ENCODE data around the gene ARID1A. TPM values are rescaled to one million over a fixed set of nuclear protein-coding genes. Genes with fewer than 3 reads are reported as not detected.
A peak's percentile ranks its signal among the peaks of the same experiment; 100 is the strongest.
"Not testable (repeated sequence)": the region's sequence is repeated elsewhere in the genome, so short reads cannot be mapped to it uniquely, and the experiment has no call there.

Gene ARID1A
- total RNA-seq, 1 donor from 2014 or later, result 29.4 TPM

DNA sequence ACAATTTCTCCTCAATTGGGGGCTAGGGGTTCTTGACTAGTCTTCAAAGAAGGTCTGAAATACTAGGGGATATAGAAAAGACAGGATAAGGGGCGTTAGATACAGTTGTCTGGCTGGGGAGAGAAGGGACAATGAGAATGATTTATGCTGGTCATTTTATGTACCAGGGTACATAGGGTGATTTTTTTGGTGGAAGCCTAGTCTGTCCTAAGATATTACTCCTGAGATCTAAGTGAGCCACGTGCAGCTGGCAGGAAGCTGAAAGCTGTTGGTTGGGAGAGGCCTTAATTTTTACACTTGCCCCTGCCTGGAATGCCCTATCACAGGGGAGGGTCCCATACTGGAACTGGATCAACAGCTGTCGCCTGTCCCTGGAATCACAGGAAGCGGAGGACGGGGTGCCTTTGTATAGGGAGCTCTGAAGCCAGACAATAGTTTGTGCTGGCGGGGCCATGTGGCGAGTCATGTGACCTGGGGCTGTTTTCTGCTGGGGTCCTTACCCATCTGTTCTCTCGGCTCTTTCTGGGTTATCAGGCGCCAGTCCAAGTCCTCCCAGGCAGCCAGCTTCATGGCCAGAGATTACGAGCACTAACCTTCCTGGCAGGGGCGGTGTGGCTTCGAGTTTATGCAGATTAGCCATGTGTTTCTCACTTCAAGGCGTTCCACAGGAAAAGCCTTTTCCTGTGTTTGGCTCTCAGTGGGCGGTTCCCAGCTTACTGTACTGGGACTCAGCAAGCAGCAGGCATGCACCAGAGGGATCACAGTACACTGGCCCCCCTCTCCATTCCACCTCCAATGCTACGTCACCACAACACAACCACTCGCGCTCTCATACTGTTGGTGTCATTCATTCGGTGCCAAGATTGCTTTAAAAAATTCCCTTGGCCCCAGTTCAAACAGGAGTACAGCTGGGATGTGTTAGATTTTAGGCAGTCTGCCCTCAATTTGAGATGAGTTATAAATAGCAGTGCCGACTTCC, 27.5 kb downstream of the ARID1A start:
- intact Hi-C loops (cut with DNase I), result no loop called here
- DNase-seq, result peak; percentile 88
- ATAC-seq (ENCODE audit: poor library complexity), result peak; percentile 95

DNA sequence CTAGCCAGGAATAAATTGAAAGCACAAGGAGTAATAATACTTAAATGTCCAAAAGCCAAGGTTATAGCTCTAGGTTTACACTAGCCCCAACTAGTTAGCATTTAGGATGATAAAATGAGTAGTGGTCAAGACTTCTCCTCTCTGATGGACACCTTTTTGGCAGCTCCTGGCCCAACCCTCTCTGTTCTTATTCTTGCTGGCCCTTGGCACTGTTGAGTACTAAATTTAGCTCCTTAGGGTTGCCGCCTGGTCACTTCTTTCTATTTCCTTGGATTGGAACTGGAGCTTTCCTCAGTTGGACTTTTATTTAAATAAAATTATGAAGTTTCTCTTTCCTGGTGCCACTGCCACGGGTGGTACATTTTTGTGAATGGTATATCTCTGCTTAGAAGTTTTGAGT, 28.3 kb downstream of the ARID1A start:
- intact Hi-C loops (cut with DNase I), result no loop called here
- ATAC-seq (ENCODE audit: poor library complexity) (peak; percentile 26), DNase-seq (no peak)

DNA sequence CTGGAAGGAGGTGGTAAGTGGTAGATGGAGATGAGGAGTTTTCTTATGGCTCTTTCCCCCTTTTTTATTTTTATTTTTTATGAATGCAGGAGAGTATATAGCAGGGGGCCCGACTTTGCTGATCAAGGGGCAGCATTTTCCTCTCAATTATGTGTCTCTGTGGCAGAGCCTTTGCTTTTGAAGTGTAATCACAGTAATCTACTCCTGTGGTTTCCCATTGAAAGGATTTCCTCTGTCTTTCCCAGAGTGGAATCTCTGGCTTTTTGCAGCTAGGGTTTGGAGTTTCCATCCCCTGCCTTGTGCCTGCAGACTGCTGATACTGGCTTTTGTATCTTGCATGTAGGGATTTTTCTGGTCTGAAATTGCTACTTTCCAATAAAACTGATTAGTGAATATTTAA, 29.1 kb downstream of the ARID1A start:
- DNase-seq, result no peak
- intact Hi-C loops (cut with DNase I), result no loop called here
- ATAC-seq (ENCODE audit: poor library complexity), result no peak

DNA sequence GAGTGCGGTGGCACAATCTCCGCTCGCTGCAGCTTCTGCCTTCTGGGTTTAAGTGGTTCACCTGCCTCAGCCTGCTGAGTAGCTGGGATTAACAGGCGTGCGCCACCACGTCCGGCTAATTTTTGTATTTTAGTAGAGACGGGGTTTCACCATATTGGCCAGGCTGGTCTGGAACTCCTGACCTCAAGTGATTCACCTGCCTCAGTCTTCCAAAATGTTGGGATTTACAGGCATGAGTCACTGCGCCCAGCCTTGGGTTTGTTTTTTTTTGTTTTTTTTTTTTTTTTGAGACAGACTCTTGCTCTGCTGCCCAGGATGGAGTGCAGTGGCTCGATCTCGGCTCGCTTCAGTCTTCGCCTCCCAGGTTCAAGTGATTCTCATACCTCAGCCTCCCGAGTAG, 30.1 kb downstream of the ARID1A start:
- intact Hi-C loops (cut with DNase I); ATAC-seq (ENCODE audit: poor library complexity); DNase-seq: not testable (repeated sequence)

DNA sequence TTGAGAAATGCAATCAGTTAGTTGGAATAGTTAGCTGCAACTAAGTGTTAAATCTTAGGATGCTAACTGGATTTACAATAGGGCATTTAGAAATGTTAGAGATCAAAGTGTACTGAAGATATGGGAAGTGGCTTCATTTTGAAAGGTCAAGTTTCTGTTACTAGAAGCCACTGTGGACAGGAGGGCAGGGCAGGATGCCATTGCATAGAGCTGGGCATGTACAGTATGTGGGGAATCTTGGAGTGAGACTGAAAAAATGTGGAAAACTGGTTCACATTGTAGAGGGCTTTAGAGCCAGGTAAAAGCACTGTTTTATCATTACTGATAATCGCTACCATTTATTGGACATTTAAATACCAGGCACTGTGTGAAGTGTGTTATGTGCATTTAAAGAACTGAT, 31.0 kb downstream of the ARID1A start:
- no peak for ATAC-seq (ENCODE audit: poor library complexity)
- intact Hi-C loops (cut with DNase I), result no loop called here
- no peak for DNase-seq

DNA sequence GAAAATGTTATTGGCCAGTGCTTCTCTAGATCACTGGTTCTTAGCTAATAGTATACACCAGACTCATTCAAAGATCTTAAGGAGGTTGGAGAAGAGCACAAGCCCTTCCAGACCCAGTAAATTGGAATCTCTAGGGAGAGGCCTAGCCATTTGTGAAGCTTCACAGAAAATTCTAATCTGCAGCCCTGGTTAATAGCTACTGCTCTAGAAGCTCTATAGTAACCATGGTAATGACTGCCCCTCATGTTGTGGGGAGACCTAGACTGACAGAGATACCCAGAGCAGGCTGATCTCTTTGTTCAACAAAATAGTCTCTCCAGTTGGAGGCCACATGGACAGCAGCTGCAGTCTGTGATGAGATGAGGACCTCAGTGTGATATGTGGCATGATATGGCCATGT, 31.7 kb downstream of the ARID1A start:
- ATAC-seq (ENCODE audit: poor library complexity) (no peak), DNase-seq (no peak)
- intact Hi-C loops (cut with DNase I), result no loop called here

DNA sequence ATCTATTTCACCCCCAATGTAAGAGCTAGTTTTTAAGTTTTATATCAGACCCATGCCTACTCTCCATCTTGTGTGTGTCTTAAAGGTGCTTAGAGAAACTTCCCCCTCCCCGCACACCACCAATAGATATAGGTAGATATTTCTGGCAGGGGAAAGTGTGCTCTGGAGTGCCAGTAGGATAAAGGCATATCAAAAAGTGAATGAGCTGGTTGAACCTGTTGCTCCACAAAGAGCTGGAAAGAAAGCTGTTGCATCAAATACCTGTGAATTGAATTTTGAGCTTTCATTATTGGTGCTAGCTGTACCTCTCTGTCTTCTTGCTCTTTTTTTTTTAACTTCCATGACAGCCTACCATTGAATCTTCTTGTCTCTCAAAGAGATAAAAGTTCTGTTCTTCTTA, 32.8 kb downstream of the ARID1A start:
- intact Hi-C loops (cut with DNase I), result no loop called here
- DNase-seq (no peak), ATAC-seq (ENCODE audit: poor library complexity) (no peak)

DNA sequence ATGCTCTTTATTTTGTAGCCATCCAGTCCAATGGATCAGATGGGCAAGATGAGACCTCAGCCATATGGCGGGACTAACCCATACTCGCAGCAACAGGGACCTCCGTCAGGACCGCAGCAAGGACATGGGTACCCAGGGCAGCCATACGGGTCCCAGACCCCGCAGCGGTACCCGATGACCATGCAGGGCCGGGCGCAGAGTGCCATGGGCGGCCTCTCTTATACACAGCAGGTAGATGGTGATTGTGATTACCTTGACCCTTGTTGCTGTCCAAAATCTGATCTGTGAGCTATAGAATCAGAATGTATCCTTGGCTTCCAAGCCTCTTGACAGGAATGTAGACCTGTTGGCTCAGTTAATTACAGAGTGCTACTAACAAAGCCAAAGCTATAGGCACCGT, 33.8 kb downstream of the ARID1A start:
- intact Hi-C loops (cut with DNase I), result no loop called here
- DNase-seq, result no peak
- ATAC-seq (ENCODE audit: poor library complexity), result no peak

DNA sequence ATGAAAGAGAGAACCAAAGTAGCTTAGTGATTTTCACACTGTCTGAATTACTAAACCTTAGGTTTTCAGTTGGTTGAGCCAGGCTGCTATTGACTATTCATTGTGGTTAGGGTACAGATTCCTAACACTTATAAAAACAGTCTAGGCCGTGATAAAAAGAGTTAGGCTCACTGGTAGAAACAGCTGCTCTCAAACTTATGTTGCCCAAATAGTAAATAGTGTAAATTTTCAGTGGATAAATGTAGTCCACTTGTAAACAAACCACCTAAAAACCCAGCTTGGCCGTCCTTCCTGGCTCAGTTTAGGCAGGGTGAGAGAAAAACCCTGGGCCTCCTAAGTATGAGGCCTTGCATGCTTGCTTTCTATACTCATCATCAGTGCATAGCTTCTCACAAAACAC, 34.9 kb downstream of the ARID1A start:
- DNase-seq (no peak), ATAC-seq (ENCODE audit: poor library complexity) (no peak)
- intact Hi-C loops (cut with DNase I), result no loop called here

DNA sequence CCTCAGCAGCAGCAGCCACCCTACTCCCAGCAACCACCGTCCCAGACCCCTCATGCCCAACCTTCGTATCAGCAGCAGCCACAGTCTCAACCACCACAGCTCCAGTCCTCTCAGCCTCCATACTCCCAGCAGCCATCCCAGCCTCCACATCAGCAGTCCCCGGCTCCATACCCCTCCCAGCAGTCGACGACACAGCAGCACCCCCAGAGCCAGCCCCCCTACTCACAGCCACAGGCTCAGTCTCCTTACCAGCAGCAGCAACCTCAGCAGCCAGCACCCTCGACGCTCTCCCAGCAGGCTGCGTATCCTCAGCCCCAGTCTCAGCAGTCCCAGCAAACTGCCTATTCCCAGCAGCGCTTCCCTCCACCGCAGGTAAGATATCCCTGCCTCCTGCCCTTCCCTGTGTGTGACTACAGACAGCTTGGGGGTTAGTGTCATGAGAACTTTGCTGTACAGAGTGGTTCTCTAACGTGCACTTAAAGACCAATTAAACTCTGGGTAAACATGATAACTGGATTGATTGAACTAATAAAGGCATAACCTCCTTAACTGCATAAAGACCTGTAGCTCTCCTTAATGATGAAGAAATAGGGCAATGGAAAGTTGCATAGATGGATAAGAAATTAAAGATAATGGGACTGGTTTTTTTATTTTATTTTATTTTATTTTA, 35.6 kb downstream of the ARID1A start:
- ATAC-seq (ENCODE audit: poor library complexity) (no peak), DNase-seq (no peak)
- intact Hi-C loops (cut with DNase I), result no loop called here

DNA sequence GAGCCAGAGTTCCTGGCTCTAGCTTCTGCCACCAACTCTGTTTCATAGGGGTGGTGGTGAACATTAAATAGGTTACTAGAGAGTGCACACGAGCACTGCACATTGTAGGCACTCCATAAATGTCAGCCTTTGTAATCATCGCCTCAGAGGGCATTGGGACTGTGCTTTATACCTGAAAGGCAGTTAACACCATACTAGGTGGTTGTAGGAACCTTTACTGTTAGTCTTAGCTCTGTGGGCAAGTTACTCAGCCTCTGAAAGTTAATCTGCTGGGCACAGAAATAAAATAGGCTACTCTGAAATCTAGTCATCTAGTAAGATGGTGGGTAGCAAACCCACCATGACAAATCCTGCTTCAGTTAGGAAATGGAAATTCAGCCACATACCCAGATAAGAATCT, 37.6 kb downstream of the ARID1A start:
- ATAC-seq (ENCODE audit: poor library complexity) (no peak), DNase-seq (no peak)
- intact Hi-C loops (cut with DNase I), result no loop called here

DNA sequence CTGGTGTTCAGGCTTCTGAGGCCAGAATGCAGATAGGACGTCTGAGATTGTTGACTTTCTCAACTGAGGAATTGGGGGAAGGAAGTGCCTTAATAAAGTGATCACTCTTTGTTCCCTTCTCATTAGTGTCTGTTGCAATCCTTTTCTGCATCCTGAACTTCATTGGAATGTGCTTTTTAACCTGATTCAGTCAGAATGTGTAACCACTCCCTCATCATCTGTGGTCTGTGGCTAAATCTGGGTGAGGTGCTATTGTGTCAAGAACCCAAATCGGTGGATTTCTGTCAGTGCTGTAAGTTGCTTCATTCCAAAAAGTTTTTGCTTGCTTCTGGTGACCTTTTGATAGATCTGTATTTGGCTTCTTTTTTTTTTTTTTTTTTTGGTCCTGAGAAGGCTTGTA, 38.2 kb downstream of the ARID1A start:
- ATAC-seq (ENCODE audit: poor library complexity) (peak; percentile 27), DNase-seq (no peak)
- intact Hi-C loops (cut with DNase I), result no loop called here

DNA sequence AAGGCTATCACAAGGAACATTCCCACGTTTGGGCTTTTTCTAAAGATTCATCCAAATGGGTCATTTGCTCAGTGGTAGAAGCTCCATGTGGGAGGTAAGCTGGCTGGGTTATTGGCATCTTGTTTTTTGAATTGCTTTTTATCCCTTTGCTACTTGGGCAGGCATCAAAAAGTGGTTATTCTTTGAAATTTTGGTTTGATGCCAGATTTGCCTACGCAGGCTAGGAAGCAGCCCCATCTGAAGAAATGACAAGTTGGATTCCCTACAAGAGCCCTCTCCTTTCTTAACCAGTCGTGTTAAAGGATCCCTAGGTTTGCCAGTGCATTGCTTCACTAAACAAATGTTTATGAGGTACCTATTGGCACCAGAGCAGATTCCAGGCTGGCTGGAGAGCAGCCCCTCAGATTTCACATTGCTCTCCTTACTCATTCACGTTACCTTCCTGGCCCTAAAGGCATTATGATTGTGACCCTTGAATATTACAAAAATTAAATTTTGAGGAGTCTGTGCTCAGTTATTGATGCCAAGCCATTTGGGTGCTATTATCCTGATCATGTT, 38.8 kb downstream of the ARID1A start:
- intact Hi-C loops (cut with DNase I), result no loop called here
- no peak for ATAC-seq (ENCODE audit: poor library complexity)
- no peak for DNase-seq

DNA sequence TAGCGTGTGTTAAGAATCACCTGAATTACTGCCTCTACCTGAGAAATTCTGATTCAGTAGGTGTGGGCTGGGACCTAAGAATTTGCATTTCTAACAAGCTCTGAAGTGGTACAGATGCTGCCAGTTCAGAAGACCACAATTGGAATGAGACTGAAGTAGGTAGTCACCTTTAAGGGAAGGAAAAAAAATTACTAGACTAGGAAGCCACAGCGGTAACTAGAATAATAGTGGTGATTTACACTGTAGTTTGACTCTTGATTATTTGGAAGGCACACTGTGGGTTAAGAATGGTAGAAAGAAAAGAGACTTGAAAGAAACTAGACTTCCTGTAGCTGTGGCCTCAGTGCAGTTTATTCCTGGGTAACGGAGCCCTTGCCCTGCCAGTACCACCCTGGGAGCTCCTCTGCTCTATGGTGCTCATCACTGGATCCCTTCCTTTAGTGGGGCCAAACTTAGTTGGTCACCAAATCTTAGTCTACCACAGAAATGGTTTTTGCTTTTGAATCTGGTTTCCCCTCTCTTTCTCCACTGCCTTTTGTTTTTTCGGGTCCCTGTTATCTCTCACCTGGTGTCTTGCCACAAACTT, 43.6 kb downstream of the ARID1A start:
- no peak for DNase-seq
- no peak for ATAC-seq (ENCODE audit: poor library complexity)
- intact Hi-C loops (cut with DNase I), result no loop called here

DNA sequence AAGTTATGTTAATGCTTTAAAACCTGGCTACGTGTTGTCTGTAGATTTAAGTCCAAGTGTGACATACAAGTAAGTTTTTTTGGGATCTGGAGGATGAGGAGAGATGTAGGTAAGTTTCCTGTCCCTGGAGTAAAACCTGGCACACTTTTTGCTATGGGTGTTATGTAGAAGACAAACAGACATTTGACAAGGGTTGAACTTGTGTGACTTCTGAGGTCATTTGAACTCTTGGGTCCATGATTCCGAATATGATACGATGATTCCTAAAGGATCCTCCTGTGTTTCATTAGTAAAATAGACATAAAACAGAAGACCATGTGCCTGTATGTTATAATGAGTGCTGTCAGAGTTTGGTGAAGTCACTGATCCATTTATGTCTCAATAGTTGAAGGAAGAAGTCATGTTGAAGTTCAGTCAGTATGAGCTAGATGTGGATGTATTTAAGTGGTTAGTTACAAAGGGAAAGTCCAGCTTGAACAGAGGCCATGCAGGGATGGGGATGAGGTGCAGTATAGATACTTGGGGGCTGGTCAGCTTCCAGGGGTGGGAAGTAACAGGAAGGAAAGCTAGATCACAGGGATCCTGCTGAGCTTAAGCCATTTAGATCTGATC, 44.3 kb downstream of the ARID1A start:
- intact Hi-C loops (cut with DNase I), result no loop called here
- DNase-seq (no peak), ATAC-seq (ENCODE audit: poor library complexity) (no peak)

DNA sequence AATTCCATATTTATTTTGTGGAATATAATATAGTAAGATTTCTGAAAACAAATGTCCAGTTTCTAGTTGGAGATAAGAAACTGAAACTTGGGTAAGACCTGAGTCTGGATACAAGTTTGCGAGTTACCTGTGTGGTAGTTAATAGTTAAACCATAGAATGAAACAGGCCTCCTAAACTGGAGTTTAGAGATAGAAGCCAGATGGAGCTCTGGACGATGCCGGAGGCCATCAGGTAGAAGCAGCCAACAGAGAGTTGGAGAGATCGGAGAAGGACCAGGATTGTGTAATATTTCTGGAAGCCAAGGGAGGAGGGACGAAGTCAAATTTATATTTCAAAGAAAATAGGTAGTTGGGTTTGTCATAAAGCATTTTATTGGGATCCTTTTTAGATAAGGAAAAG, 45.1 kb downstream of the ARID1A start:
- ATAC-seq (ENCODE audit: poor library complexity), result no peak
- intact Hi-C loops (cut with DNase I), result no loop called here

DNA sequence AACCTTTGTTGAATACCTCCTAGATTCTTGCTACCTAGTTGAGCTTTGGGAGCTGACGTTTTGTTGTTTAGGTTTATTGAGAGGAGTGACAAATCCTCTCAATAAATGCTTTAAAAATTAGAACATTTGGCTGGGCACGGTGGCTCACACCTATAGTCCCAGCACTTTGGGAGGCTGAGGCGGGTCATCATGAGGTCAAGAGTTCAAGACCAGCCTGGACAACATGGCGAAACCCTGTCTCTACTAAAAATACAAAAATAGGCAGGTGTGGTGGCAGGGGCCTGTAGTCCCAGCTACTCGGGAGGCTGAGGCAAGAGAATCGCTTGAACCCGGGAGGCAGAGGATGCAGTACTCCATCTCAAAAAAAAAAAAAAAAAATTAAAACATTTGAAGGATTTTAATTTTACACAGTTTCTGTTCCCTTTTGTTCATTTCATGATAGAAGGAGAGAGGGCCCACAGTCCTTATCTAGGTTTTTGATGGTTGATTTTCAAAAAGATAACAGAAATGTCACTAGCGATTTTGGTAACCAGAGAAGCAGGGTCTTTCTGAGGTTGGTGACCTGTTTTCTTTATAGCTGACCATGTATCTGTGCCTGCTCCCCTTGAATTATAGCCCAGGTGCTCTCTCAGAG, 47.7 kb downstream of the ARID1A start:
- intact Hi-C loops (cut with DNase I), result no loop called here
- DNase-seq, result no peak
- no peak for ATAC-seq (ENCODE audit: poor library complexity)

More for the DNA sequence above, 45.1 kb downstream of the ARID1A start:
- no peak for DNase-seq

DNA sequence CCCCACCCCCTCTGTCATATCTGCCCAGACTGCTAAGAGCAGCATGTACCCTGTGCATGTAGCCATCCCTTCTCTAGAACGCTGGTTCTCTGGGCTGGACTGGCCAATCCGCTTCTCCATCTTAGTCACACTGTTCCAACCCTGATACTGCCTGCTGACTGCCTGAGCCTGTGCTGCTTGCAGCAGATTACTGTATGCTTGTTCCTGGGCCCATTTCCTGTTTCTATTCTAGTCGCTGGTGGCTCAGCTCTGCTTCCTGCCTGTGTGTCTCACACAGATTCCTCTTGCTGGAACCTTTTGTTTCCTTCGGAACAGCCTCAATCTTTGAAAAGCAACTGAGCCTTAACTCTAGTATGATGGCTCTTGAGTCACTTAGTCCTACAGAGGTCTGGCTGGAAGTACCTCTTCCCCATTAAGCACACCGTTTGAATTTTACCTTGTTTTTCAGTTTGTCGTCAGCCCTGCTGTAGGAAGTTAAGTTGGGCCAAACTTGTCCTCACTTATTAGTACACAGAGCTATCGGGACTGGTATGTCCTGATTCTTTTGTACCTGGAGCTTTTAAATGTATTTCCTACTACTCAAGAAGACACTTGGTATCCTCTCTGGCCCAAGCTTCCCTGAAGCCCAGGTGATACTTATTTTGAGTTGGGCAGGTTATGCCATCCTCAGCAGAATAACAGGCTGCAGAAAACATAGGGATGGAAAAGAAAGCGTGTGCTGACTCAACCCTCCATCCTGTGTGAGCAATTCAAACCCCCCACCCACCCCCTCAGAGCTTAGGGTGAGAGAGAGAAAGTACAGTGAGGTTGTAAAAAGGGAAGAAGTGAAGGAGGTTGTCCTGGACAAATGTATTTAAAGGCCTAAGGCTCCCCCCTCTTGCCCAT, 48.5 kb downstream of the ARID1A start:
- intact Hi-C loops (cut with DNase I), result no loop called here
- ATAC-seq (ENCODE audit: poor library complexity) (peak; percentile 93), DNase-seq (peak; percentile 82)
